Activated CD8-positive, alpha-beta memory T cell treated with anti-CD3 and anti-CD28 coated beads, Interleukin-2, amount 10 ng/mL, durations not matched to agents 7 days and 5 days (primary cell): ENCODE results near the gene POLE. TPM values are rescaled to one million over a fixed set of nuclear protein-coding genes. Genes with fewer than 3 reads are reported as not detected.

Experiments used
- ATAC-seq: fragments of 150-1000 bp; cut with Tn5 transposase; one replicate; pipeline ENCODE4 v1.10.0; 2021; ENCODE audit warnings: moderate library complexity
- CTCF ChIA-PET: fragments of 350-600 bp; sonication (Branson Sonifier 250); formaldehyde crosslinking; loops from one replicate; lab custom pipeline; 2021; ENCODE audit warnings: antibody characterized with exemption; lab: Charles Lee
- DNase-seq: peaks from one replicate; pipeline ENCODE4 v3.0.0-alpha.2; 2020
- H3K27ac Mint-ChIP-seq: one replicate; pipeline ENCODE4 v1.8.0; 2021; ENCODE audit warnings: mild to moderate bottlenecking, mixed read lengths
- H3K27me3 Mint-ChIP-seq: one replicate; pipeline ENCODE4 v1.8.0; 2021; ENCODE audit warnings: mixed read lengths
- H3K36me3 Mint-ChIP-seq: one replicate; pipeline ENCODE4 v1.8.0; 2021; ENCODE audit warnings: mild to moderate bottlenecking, mixed read lengths
- H3K4me1 Mint-ChIP-seq: one replicate; pipeline ENCODE4 v1.8.0; 2021; ENCODE audit warnings: mixed read lengths
- H3K4me3 Mint-ChIP-seq: one replicate; pipeline ENCODE4 v1.8.0; 2021; ENCODE audit warnings: mild to moderate bottlenecking, moderate library complexity, mixed read lengths
- H3K9me3 Mint-ChIP-seq: one replicate; pipeline ENCODE4 v1.8.0; 2022; ENCODE audit warnings: low read depth, mixed read lengths
- microRNA-seq: library from miRNA; unstranded; fragments of <30 nt; microRNA quantifications from one replicate; pipeline ENCODE4 v1.2.0, GENCODE V29; 2022
- total RNA-seq, 2 experiments: library from RNA; stranded (reverse); gene quantifications; one replicate each; pipeline ENCODE4 v1.2.3, GENCODE V29; 2021

Gene POLE
- total RNA-seq, 2 experiments from 2014 or later = 170 to 221 TPM

DNA sequence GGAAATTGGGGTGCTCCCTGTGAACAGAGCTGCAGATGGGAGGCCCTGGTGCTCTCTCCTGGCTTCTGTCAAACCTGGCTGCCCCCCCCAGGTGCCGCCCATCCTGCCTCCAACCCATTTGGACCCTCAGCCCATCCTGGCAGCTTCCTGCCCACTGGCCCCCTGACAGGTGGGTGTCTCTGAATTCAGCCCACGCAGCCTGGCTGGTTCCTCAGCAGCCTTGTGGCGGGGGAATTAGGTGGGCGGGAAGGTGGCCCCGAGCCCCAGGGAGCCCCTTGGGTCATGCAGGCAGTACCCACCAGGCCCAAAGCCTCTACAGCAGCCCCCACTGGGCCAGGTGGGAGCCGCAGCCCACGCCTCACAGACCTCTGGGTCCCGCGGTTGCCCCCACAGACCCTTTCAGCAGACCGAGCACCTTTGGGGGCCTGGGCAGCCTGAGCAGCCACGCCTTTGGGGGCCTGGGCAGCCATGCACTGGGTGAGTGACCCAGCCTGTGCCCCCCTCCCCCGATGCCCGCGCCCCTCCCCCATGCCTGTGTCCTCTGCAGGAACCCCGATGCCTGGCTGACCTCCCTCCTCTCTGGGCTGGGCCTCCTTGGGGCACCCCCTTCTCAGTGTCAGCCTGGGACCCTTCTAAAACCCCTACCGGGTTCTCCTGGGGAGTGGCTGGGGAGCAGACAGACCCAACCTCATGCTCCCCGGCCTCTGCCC is 105.6 kb downstream of the POLE start:
- H3K4me1 Mint-ChIP-seq = no peaks in the 10 kb centered on the region
- H3K36me3 Mint-ChIP-seq = no peaks in the 10 kb centered on the region
- H3K27ac Mint-ChIP-seq = no peak overlapping the region
- H3K4me3 Mint-ChIP-seq = no peak overlapping the region
- ATAC-seq (no peak), DNase-seq (no peak)
- CTCF ChIA-PET = no interaction called here
- no peaks in the 10 kb centered on the region for H3K9me3 Mint-ChIP-seq
- H3K27me3 Mint-ChIP-seq = no peaks in the 10 kb centered on the region

DNA sequence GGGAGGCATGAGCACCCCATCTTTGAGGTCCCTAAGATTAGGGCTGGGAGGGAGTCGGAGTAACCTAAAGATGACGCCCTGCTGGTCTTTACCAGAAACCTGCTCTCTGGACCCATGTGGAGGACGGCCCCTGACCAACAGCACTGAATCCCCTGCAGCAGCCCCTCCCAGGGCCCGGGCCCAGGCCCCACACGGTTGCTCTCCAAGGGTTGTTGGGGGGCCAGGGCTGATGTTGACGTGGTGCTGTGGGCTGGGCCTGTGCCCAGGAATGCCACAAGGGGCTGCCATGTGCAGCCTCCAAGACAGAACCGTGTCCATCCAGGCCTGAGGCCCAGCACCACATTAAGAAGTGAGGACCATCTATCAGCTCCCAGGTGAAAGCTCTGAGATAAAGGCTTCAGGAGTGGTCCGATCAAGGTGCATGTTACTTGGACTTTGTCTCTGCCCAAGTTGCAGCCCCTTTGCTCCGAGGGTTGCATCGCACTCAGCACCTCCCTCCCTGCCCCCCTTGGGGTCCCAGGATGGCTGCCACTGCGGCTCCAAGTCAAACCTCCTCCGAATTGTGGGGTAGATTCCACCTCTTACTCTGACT is 106.3 kb downstream of the POLE start:
- H3K27ac Mint-ChIP-seq = no peak overlapping the region
- CTCF ChIA-PET = no interaction called here

DNA sequence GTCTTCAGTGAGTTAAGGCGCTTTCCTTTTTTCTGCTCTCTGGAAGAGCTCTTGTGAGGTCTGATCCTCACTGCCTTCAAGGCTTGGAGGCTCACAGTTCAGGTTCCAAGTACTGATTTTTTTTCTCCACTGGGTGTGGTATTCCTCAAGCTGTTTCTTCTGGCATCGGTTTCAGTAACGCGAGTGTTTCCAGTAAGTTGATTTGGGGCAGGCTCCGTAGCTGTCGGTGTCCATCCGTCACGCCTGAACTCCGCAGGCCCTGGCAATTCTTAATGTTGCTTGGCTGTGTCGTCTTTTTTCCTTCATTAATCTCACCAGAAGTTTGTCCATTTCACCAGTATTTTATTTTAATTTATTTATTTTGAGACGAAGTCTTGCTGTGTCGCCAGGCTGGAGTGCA is 107.4 kb downstream of the POLE start:
- DNase-seq = no peak
- Mint-ChIP-seq H3K36me3 (no peaks in the 10 kb centered on the region), H3K4me3 (no peak overlapping the region), H3K4me1 (no peaks in the 10 kb centered on the region), H3K9me3 (no peaks in the 10 kb centered on the region), H3K27me3 (no peaks in the 10 kb centered on the region), H3K27ac (no peak overlapping the region)
- no peak for ATAC-seq
- CTCF ChIA-PET = no interaction called here

More for the DNA sequence above, 106.3 kb downstream of the POLE start:
- Mint-ChIP-seq H3K4me3 (no peak overlapping the region), H3K27me3 (no peaks in the 10 kb centered on the region), H3K36me3 (no peaks in the 10 kb centered on the region), H3K9me3 (no peaks in the 10 kb centered on the region), H3K4me1 (no peaks in the 10 kb centered on the region)
- no peak for ATAC-seq
- DNase-seq = no peak

DNA sequence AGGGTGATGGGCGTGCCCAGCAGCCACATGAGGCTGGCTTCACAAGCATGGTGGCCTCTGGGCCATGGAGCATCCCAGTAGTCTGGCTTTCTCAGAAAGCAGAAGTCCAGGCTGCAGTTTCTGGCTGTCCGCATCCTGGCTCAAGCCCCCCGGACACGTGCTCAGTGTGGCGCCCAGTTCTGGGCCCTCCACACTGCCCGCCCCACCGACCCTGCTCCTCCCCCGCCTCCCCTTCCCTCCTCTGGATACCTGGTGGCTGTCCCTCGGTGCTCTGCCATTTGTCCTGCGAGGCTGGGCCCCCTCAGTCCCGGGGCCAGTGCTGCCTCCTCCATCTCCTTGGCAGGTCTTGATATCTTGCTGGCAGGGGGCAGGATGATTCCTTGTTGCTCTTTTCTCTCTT is 108.3 kb downstream of the POLE start:
- H3K9me3 Mint-ChIP-seq = no peaks in the 10 kb centered on the region
- H3K27me3 Mint-ChIP-seq = no peaks in the 10 kb centered on the region
- ATAC-seq (no peak), DNase-seq (no peak)
- CTCF ChIA-PET = interaction anchor here (0.9 kb wide), 1 partner anchor 164 kb away, joined by 3 read pairs; no protein-coding TSS in a partner anchor
- no peak overlapping the region for H3K4me3 Mint-ChIP-seq
- no peaks in the 10 kb centered on the region for H3K4me1 Mint-ChIP-seq
- no peak overlapping the region for H3K27ac Mint-ChIP-seq
- H3K36me3 Mint-ChIP-seq = no peaks in the 10 kb centered on the region

DNA sequence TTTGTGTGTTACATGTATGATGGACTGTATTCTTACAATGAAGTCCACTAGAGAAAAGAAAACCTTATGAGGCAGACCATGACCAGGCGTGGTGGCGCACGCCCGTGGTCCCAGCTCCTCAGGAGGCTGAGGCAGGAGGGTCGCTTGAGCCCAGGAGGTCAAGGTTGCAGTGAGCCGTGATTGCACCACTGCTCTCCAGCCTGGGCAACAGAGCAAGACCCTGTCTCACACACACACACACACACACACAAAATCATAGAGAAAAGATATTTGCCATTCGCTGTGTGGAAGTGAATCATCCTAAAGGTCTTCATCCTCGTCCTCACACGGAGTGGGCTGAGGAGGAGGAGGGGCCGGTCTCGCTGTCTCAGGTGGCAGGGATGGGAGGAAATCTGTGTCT is 109.0 kb downstream of the POLE start:
- DNase-seq (no peak), ATAC-seq (no peak)
- Mint-ChIP-seq H3K4me1 (no peaks in the 10 kb centered on the region), H3K4me3 (no peak overlapping the region), H3K27me3 (no peaks in the 10 kb centered on the region), H3K36me3 (no peaks in the 10 kb centered on the region), H3K27ac (no peak overlapping the region), H3K9me3 (no peaks in the 10 kb centered on the region)
- CTCF ChIA-PET = no interaction called here

DNA sequence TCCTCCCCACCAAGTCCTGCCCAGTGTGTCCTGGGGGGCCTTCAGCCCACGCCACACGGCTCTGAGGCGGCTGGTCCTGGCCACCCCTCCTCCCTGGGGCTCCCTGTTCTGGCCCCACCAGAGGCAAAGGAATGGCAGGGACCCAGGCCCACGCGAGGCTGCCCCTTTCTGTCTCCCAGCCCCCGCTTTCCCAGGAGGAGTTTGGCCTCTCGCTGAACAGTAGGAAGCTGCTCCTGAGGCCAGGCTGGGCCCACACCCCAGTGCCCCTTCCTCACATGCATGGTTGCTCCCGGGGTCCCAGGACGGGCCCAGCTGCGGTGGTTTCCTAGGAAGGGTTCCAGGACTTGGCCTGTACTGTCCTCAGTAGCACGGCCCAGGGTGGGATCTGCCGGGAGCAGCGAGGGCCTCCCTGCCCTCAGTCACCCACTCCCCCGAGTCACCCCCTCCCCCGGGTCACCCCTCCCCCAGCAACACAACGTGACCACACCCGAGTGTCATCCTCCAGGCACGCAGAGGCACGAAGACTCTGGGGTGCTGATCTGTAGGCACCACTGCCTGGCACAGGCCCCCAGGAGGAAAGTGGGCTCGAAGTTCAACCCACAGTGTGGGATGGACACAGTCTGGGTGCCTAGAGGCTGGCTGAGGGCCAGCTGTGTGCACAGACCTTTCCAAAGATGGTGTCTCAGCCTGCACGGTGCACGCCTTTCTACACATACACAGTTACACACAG is 109.8 kb downstream of the POLE start:
- CTCF ChIA-PET = no interaction called here
- H3K27ac Mint-ChIP-seq = no peak overlapping the region
- H3K27me3 Mint-ChIP-seq = no peaks in the 10 kb centered on the region
- no peak for ATAC-seq
- H3K9me3 Mint-ChIP-seq = no peaks in the 10 kb centered on the region
- no peak for DNase-seq
- H3K4me3 Mint-ChIP-seq = no peak overlapping the region
- H3K36me3 Mint-ChIP-seq = no peaks in the 10 kb centered on the region
- no peaks in the 10 kb centered on the region for H3K4me1 Mint-ChIP-seq

DNA sequence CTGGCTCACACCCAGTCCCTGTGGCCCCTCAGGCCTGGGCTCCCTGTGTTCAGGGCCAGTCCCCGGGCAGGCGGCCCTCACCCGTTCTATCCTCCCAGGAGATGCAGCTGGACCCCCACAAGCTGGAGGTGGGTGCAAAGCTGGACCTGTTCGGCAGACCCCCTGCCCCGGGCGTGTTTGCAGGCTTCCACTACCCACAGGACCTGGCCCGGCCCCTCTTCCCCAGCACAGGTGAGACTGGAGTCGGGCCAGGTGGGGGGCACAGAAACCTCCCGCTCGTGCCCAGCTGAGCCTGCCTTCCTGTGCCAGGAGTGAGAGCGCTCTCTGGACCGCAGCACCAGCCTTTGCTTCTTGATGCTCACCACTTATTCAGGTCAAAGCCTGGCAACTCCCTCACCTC is 110.4 kb downstream of the POLE start:
- CTCF ChIA-PET = interaction anchor here (1.1 kb wide), 1 partner anchor 16 kb away, joined by 5 read pairs; no protein-coding TSS in a partner anchor
- no peak for DNase-seq
- H3K36me3 Mint-ChIP-seq = no peaks in the 10 kb centered on the region
- no peak overlapping the region for H3K4me3 Mint-ChIP-seq
- H3K9me3 Mint-ChIP-seq = no peaks in the 10 kb centered on the region
- ATAC-seq = no peak
- no peaks in the 10 kb centered on the region for H3K27me3 Mint-ChIP-seq
- no peak overlapping the region for H3K27ac Mint-ChIP-seq
- H3K4me1 Mint-ChIP-seq = no peaks in the 10 kb centered on the region

DNA sequence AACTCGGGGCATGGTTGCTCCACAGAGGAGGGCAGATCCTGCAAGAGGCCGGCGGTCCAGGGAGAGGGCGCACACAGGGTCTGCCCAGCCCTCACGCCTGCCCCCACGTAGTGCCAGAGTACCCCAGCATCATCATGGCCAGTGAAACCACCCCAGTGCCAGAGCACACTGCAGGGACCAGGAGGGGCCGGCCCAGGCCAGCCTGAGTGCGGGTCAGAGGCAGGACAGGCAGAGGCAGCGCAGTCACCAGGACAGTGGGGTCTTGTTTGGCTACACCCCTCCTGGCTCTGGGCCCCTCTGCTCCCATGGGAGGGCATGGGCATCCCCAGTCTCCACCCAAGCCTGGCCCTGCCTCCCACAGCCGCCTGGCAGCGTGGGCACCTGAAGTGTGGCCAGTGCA is 111.5 kb downstream of the POLE start:
- H3K27me3 Mint-ChIP-seq = no peaks in the 10 kb centered on the region
- no peak overlapping the region for H3K4me3 Mint-ChIP-seq
- DNase-seq = no peak
- CTCF ChIA-PET = interaction anchor here (1.1 kb wide), 1 partner anchor 14 kb away, joined by 5 read pairs; no protein-coding TSS in a partner anchor
- no peak for ATAC-seq
- no peaks in the 10 kb centered on the region for H3K9me3 Mint-ChIP-seq
- no peaks in the 10 kb centered on the region for H3K4me1 Mint-ChIP-seq
- H3K36me3 Mint-ChIP-seq = no peaks in the 10 kb centered on the region
- no peak overlapping the region for H3K27ac Mint-ChIP-seq

DNA sequence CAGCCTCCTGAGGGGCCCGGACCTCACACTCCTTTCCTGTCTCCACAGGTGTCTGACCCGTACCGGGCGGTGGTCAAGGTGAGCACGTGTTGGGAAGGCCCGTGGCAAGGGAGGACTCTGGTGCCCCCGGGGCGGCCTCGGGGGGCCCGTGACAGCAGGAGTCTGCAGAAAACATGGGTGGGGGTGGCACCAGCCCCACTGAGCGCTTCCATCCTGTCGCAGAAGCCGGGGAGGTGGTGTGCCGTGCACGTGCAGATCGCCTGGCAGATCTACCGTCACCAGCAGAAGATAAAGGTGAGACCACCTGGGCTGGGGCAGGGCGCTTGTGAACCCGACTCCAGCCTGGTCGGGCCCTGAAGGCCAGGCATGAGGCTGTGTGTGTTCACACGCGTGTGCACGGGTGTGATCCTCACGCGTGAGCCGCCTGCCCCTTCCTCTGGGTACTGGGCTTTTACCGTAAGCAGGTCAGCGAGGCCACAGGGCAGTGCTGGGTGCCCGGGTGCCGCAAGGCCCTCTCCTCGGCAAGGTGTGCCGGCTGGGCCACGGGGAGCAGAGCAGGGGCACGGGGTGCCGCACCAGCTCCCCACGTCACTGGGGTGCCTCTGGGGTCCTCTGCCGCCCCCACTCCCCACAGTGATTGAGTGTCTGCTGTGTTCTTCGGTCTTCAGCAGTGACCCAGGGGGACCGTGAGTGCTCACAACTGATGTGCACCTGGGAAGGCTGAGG is 112.7 kb downstream of the POLE start:
- no peaks in the 10 kb centered on the region for H3K9me3 Mint-ChIP-seq

More for the DNA sequence above, 112.7 kb downstream of the POLE start:
- H3K27me3 Mint-ChIP-seq = no peaks in the 10 kb centered on the region
- no peak overlapping the region for H3K27ac Mint-ChIP-seq
- H3K4me1 Mint-ChIP-seq = peaks cover under 1% of the 10 kb centered on the region
- CTCF ChIA-PET = no interaction called here
- DNase-seq (no peak), ATAC-seq (no peak)
- H3K36me3 Mint-ChIP-seq = no peaks in the 10 kb centered on the region
- H3K4me3 Mint-ChIP-seq = no peak overlapping the region

Small RNA genes within 50 kb of the gene (microRNA-seq; reads per million reads assigned to microRNA genes)
- 1.3 reads per million for gene MIR6763

Other genes starting within 250 kb of the POLE start
- gene FBRSL1, start 197.2 kb downstream of the POLE start, total RNA-seq = 10 to 100 TPM; 48.1 to 48.6 TPM
- gene LRCOL1, start 76.8 kb downstream of the POLE start, total RNA-seq = not detected
- gene P2RX2, start 68.6 kb downstream of the POLE start, total RNA-seq = not detected
- 10 to 100 TPM; 23.3 to 26.0 TPM for gene PXMP2, start 245 bp upstream of the POLE start, total RNA-seq
- 10 to 100 TPM; 59.6 to 70.1 TPM for gene PGAM5, start 23.5 kb upstream of the POLE start, total RNA-seq
- 100 to 1,000 TPM; 105 to 106 TPM for gene ANKLE2, start 74.5 kb upstream of the POLE start, total RNA-seq
- 10 to 100 TPM; 60.0 to 60.4 TPM for gene GOLGA3, start 141.5 kb upstream of the POLE start, total RNA-seq
- 10 to 100 TPM; 87.7 to 89.7 TPM for gene CHFR, start 200.3 kb upstream of the POLE start, total RNA-seq